Heart right ventricle (tissue), 16 donors: ENCODE data around the gene PRMT5. TPM values are rescaled to one million over a fixed set of nuclear protein-coding genes. Genes with fewer than 3 reads are reported as not detected.

Source experiments
- ATAC-seq, 8 donors: fragments of 200-7000 bp; cut with Tn5 transposase; one replicate each; pipeline ENCODE4 v1.9.1; 2020; ENCODE audit warnings: mild to moderate bottlenecking in 8 of 8, moderate library complexity in 8 of 8, moderate number of reproducible peaks in 1 of 8
- DNase-seq, 2 donors: peaks; one replicate each; pipeline ENCODE4 v3.0.0-alpha.2; 2020
- H3K27ac ChIP-seq, 10 donors: fragments of 200-600 bp; sonication (generic) in 2 of 10; one replicate each; pipeline versions ENCODE4 v1.5.0 to v1.8.0; 2020 to 2022; ENCODE audit warnings: mild to moderate bottlenecking in 3 of 10
- H3K27me3 ChIP-seq, 7 donors: fragments of 200-600 bp; one replicate each; pipeline ENCODE4 v1.8.0; 2021 to 2022; ENCODE audit warnings: mild to moderate bottlenecking in 2 of 7
- H3K36me3 ChIP-seq, 9 donors: fragments of 200-600 bp; sonication (generic) in 1 of 9; one replicate each; pipeline versions ENCODE4 v1.5.0 to v1.8.0; 2020 to 2022; ENCODE audit warnings: mild to moderate bottlenecking in 2 of 9
- H3K4me1 ChIP-seq, 9 donors: fragments of 200-600 bp; sonication (generic) in 1 of 9; one replicate each; pipeline versions ENCODE4 v1.5.0 to v1.8.0; 2020 to 2022; ENCODE audit warnings: mild to moderate bottlenecking in 4 of 9
- H3K4me3 ChIP-seq, 10 donors: fragments of 200-600 bp; sonication (generic) in 2 of 10; one replicate each; pipeline versions ENCODE4 v1.5.0 to v1.8.0; 2020 to 2022; ENCODE audit warnings: mild to moderate bottlenecking in 7 of 10, moderate library complexity in 2 of 10
- H3K9me3 ChIP-seq, 11 donors: fragments of 200-600 bp in 10 of 11; sonication (generic) in 2 of 11; one replicate each; pipeline versions ENCODE4 v1.5.0 to v1.8.0; 2013 to 2022; ENCODE audit warnings: mild to moderate bottlenecking in 2 of 11, control low read depth in 1 of 11, moderate library complexity in 1 of 11
- CTCF ChIP-seq, 9 donors: fragments of 200-600 bp; sonication (generic) in 2 of 9; IDR thresholded peaks; one replicate each; pipeline versions ENCODE4 v1.5.0 to v1.8.0; 2021 to 2022; ENCODE audit warnings: antibody characterized with exemption in 9 of 9, mild to moderate bottlenecking in 5 of 9, moderate library complexity in 1 of 9
- WGBS, 2 donors: extraction: QIAGEN DNeasy Blood & Tissue Kit; methylation state at CpG; one replicate each; pipeline ENCODE4 v1.1.7; 2013; ENCODE audit warnings: inconsistent platforms in 1 of 2; 5-methylcytosine and 5-hydroxymethylcytosine counted together
- intact Hi-C, 10 donors: fragments of 100-400 bp; cut with DNase I; formaldehyde crosslinking; loops; one replicate each; pipeline versions ENCODE4 v1.11.1 to v1.14.2; 2022
- polyA plus RNA-seq, 2 donors: library from polyadenylated mRNA; stranded (reverse); fragments of 200-250 nt; gene quantifications; one replicate each; pipeline ENCODE4 v1.2.3, GENCODE V29; 2013
- total RNA-seq, 10 donors: library from RNA; stranded (reverse); fragmentation: NEBNext Ultra II Directional in 3 of 10; extraction: Animal tissue kit (Norgen Biotek cat#: 25700) in 3 of 10; gene quantifications; one replicate each; pipeline versions ENCODE4 v1.2.1 to v1.2.4, GENCODE V29; 2021 to 2023
- donor health status: Arrhythmogenic right ventricular cardiomyopathy.
- donor health status: ischemic (EF 13 %, LVEDD 7.1; RV severe dilation, severe dysfunction).
- donor health status: healthy with polysubstance abuse.
- donor health status: DM: no; HTN: yes; CAD: no.
- donor health status: DM: no; HTN: no; CAD: no.
- donor health status: ischemic (EF 25% LVEDD 6.9; RV normal size, moderate dysfunction).
- donor health status: ischemic (EF 25% LVEDD 5.7; RV mildly dilated, moderate dysfunction).
- donor health status: healthy.
- donor health status: DM: yes; HTN: yes; CAD: no.
- donor health status: Ischemic cardiomyopathy.
- donor health status: ischemic (EF 35%, LVEDD 5.7; RV mildly dilated, moderate dysfunction).
- donor health status: nonischemic (EF 11% LVEDD 7.7; RV severe dilation, severe dysfunction).
- donor health status: DM: yes; HTN: yes; CAD: no.
- donor health status: PGD.
- donor health status: ischemic (EF 29% LVEDD 5.4; RV normal size, mild dysfunction).
- donor health status: nonischemic (EF 23%, LVEDD 6.1; RV moderate dilation, normal function).

PRMT5 gene
- total and polyA plus RNA-seq, 12 donors, result 7.8 to 75.1 (median 48.2) TPM

GRCh38 chr14:22897357-22897756 is 31.8 kb downstream of the PRMT5 start:
- TF ChIP-seq CTCF (IDR thresholded peaks at IDR 0.05), result no peak

GRCh38 chr14:22896760-22897159 is 32.4 kb downstream of the PRMT5 start:
- H3K9me3 ChIP-seq, result no peaks in the 10 kb centered on the region
- H3K4me3 ChIP-seq, result no peak overlapping the region
- H3K36me3 ChIP-seq, result peaks cover 0 to 41% (median 13%) of the 10 kb centered on the region in 9 donors
- 90 to 96% methylated on average over 3 of the region's 3 CpGs for WGBS, 2 donors
- peaks cover 0 to 15% (median 0%) of the 10 kb centered on the region in 9 donors for H3K4me1 ChIP-seq
- H3K27ac ChIP-seq, result no peak overlapping the region
- ATAC-seq (no peak), DNase-seq (no peak)
- intact Hi-C loops, result no loop called here
- H3K27me3 ChIP-seq, result no peaks in the 10 kb centered on the region
- no peak for TF ChIP-seq CTCF (IDR thresholded peaks at IDR 0.05)

More at GRCh38 chr14:22897357-22897756, 31.8 kb downstream of the PRMT5 start:
- Histone ChIP-seq H3K4me1 (peaks cover 0 to 15% (median 0%) of the 10 kb centered on the region in 9 donors), H3K27ac (no peak overlapping the region), H3K9me3 (no peaks in the 10 kb centered on the region), H3K4me3 (no peak overlapping the region), H3K27me3 (no peaks in the 10 kb centered on the region), H3K36me3 (peaks cover 0 to 47% (median 19%) of the 10 kb centered on the region in 9 donors)
- ATAC-seq, result no peak
- intact Hi-C loops, result no loop called here
- DNase-seq, result no peak
- WGBS, 2 donors, result 76 to 91% methylated on average over 1 of the region's 1 CpG

GRCh38 chr14:22896356-22896755 is 32.8 kb downstream of the PRMT5 start:
- no peaks in the 10 kb centered on the region for H3K9me3 ChIP-seq
- no peak overlapping the region for H3K4me3 ChIP-seq
- intact Hi-C loops, result no loop called here
- no peaks in the 10 kb centered on the region for H3K27me3 ChIP-seq
- ATAC-seq (no peak), DNase-seq (no peak)
- no peak for TF ChIP-seq CTCF (IDR thresholded peaks at IDR 0.05)
- no peak overlapping the region for H3K27ac ChIP-seq
- H3K4me1 ChIP-seq, result peaks cover 0 to 15% (median 0%) of the 10 kb centered on the region in 9 donors
- 56 to 57% methylated on average over 5 of the region's 5 CpGs for WGBS, 2 donors
- H3K36me3 ChIP-seq, result peaks cover 0 to 37% (median 9%) of the 10 kb centered on the region in 9 donors

- intact Hi-C loops, result no loop called here
- WGBS, 2 donors, result 98 to 100% methylated on average over 1 of the region's 1 CpG
- no peak overlapping the region for H3K4me3 ChIP-seq
- ATAC-seq, result no peak
- TF ChIP-seq CTCF (IDR thresholded peaks at IDR 0.05), result no peak
- no peaks in the 10 kb centered on the region for H3K9me3 ChIP-seq
- H3K36me3 ChIP-seq, result peaks cover 0 to 28% (median 0%) of the 10 kb centered on the region in 9 donors
- H3K27me3 ChIP-seq, result no peaks in the 10 kb centered on the region
- peaks cover 0 to 15% (median 0%) of the 10 kb centered on the region in 9 donors for H3K4me1 ChIP-seq
- no peak overlapping the region for H3K27ac ChIP-seq
- DNase-seq, result no peak
Observed at GRCh38 chr14:22895402-22895801, 33.8 kb downstream of the PRMT5 start.
